IPS-20b (cell line): Measurements from ENCODE around the gene DNASE2.
A peak's percentile ranks its signal among the peaks of the same experiment; 100 is the strongest.
"Not testable (repeated sequence)": the region's sequence is repeated elsewhere in the genome, so short reads cannot be mapped to it uniquely, and the experiment has no call there.

Experiments used
- H3K27ac ChIP-seq: one replicate; pipeline ENCODE4 v1.5.1; 2013; ENCODE audit warnings: low read length
- H3K27me3 ChIP-seq: 2 replicates; pipeline ENCODE4 v1.6.1; 2013; ENCODE audit warnings: mild to moderate bottlenecking, low read length, inconsistent platforms; ENCODE audit not compliant: insufficient read depth
- H3K36me3 ChIP-seq: 2 replicates; pipeline ENCODE4 v1.6.1; 2013; ENCODE audit warnings: low read depth, mild to moderate bottlenecking, inconsistent platforms, low read length, moderate library complexity; ENCODE audit not compliant: insufficient read depth
- H3K4me1 ChIP-seq: 2 replicates; pipeline ENCODE4 v1.6.1; 2013; ENCODE audit warnings: mild to moderate bottlenecking, control low read depth, inconsistent platforms, low read length, moderate library complexity; ENCODE audit not compliant: insufficient read depth
- H3K4me3 ChIP-seq: 2 replicates; pipeline ENCODE4 v1.5.1; 2013; ENCODE audit warnings: mild to moderate bottlenecking, low read length, inconsistent platforms
- H3K9ac ChIP-seq: 2 replicates; pipeline ENCODE4 v1.6.1; 2013; ENCODE audit warnings: low read depth, mild to moderate bottlenecking, inconsistent platforms, low read length, moderate library complexity
- H3K9me3 ChIP-seq: 2 replicates; pipeline ENCODE4 v1.6.1; 2013; ENCODE audit warnings: mild to moderate bottlenecking, low read depth, low read length, inconsistent platforms; ENCODE audit not compliant: insufficient read depth

Gene DNASE2

GRCh38 chr19:12856653-12857052, 24.6 kb downstream of the DNASE2 start:
- no peak overlapping the region for H3K9ac ChIP-seq
- no peak overlapping the region for H3K27ac ChIP-seq
- H3K4me3 ChIP-seq, result no peak overlapping the region
- no peaks in the 10 kb centered on the region for H3K4me1 ChIP-seq
- H3K36me3 ChIP-seq, result peaks cover 21% of the 10 kb centered on the region; the same call in 1 of the 2 replicates
- H3K9me3 ChIP-seq, result no peaks in the 10 kb centered on the region
- no peaks in the 10 kb centered on the region for H3K27me3 ChIP-seq

- Histone ChIP-seq H3K9ac (peak overlapping the region; percentile 32; the same call in 1 of the 2 replicates), H3K4me3 (peak overlapping the region; percentile 56; the same call in 1 of the 2 replicates), H3K27ac (no peak overlapping the region), H3K4me1 (no peaks in the 10 kb centered on the region), H3K27me3 (peaks cover 12% of the 10 kb centered on the region), H3K36me3 (no peaks in the 10 kb centered on the region; the same call in 1 of the 2 replicates), H3K9me3 (no peaks in the 10 kb centered on the region)
Measured at GRCh38 chr19:12847159-12848139, 33.8 kb downstream of the DNASE2 start.

- H3K4me3 ChIP-seq, H3K9ac ChIP-seq, H3K4me1 ChIP-seq, H3K9me3 ChIP-seq, H3K36me3 ChIP-seq, H3K27ac ChIP-seq: not testable (repeated sequence)
- H3K27me3 ChIP-seq, result peaks cover 12% of the 10 kb centered on the region
Measured at GRCh38 chr19:12846613-12847012, 34.6 kb downstream of the DNASE2 start.

- Histone ChIP-seq H3K4me3 (no peak overlapping the region), H3K27me3 (peaks cover 21% of the 10 kb centered on the region), H3K4me1 (peaks cover 9% of the 10 kb centered on the region), H3K9ac (no peak overlapping the region), H3K27ac (no peak overlapping the region), H3K36me3 (no peaks in the 10 kb centered on the region; the same call in 1 of the 2 replicates), H3K9me3 (no peaks in the 10 kb centered on the region)
Measured at GRCh38 chr19:12843999-12844732, 37.1 kb downstream of the DNASE2 start.

- Histone ChIP-seq H3K4me3 (no peak overlapping the region), H3K27ac (no peak overlapping the region), H3K9me3 (no peaks in the 10 kb centered on the region), H3K27me3 (peaks cover 25% of the 10 kb centered on the region), H3K9ac (no peak overlapping the region), H3K36me3 (no peaks in the 10 kb centered on the region), H3K4me1 (peaks cover 9% of the 10 kb centered on the region)
Measured at GRCh38 chr19:12843328-12843727, 37.9 kb downstream of the DNASE2 start.

GRCh38 chr19:12842511-12842910, 38.7 kb downstream of the DNASE2 start:
- Histone ChIP-seq H3K9me3 (no peaks in the 10 kb centered on the region), H3K36me3 (no peaks in the 10 kb centered on the region), H3K27me3 (peaks cover 24% of the 10 kb centered on the region)

GRCh38 chr19:12841094-12841493, 40.2 kb downstream of the DNASE2 start:
- Histone ChIP-seq H3K36me3 (no peaks in the 10 kb centered on the region), H3K9ac (peak overlapping the region; percentile 63; the same call in 1 of the 2 replicates), H3K27me3 (peaks cover 29% of the 10 kb centered on the region), H3K4me1 (peaks cover 9% of the 10 kb centered on the region), H3K4me3 (peak overlapping the region; percentile 69; the same call in 1 of the 2 replicates), H3K9me3 (no peaks in the 10 kb centered on the region), H3K27ac (peak overlapping the region; percentile 47)

More at GRCh38 chr19:12842511-12842910, 38.7 kb downstream of the DNASE2 start:
- H3K27ac ChIP-seq, result no peak overlapping the region
- no peak overlapping the region for H3K4me3 ChIP-seq
- H3K4me1 ChIP-seq, result peaks cover 9% of the 10 kb centered on the region
- no peak overlapping the region for H3K9ac ChIP-seq

- Histone ChIP-seq H3K27me3 (peaks cover 36% of the 10 kb centered on the region), H3K4me3 (peak overlapping the region; percentile 69; the same call in 1 of the 2 replicates), H3K27ac (peak overlapping the region; percentile 47), H3K36me3 (no peaks in the 10 kb centered on the region), H3K9me3 (no peaks in the 10 kb centered on the region), H3K9ac (peak overlapping the region; percentile 63; the same call in 1 of the 2 replicates), H3K4me1 (peaks cover 9% of the 10 kb centered on the region)
Measured at GRCh38 chr19:12840091-12841079, 40.9 kb downstream of the DNASE2 start.

- no peaks in the 10 kb centered on the region for H3K9me3 ChIP-seq
- H3K27ac ChIP-seq, result no peak overlapping the region
- H3K27me3 ChIP-seq, result peaks cover 49% of the 10 kb centered on the region
- H3K9ac ChIP-seq, result peak overlapping the region; percentile 55; the same call in 1 of the 2 replicates
- H3K36me3 ChIP-seq, result no peaks in the 10 kb centered on the region
- peak overlapping the region; percentile 69 for H3K4me3 ChIP-seq
- peaks cover 9% of the 10 kb centered on the region for H3K4me1 ChIP-seq
Measured at GRCh38 chr19:12838886-12839756, 42.1 kb downstream of the DNASE2 start.

- H3K9me3 ChIP-seq, result no peaks in the 10 kb centered on the region
- H3K4me1 ChIP-seq, result peaks cover 9% of the 10 kb centered on the region
- H3K27me3 ChIP-seq, result peaks cover 53% of the 10 kb centered on the region
- no peak within 1 kb of the TSS for H3K27ac ChIP-seq
- no peaks in the 10 kb centered on the region for H3K36me3 ChIP-seq
- peak within 1 kb of the TSS; percentile 55; the same call in 1 of the 2 replicates for H3K9ac ChIP-seq
- H3K4me3 ChIP-seq, result peak within 1 kb of the TSS; percentile 69
Measured at GRCh38 chr19:12838182-12838885, 42.9 kb downstream of the DNASE2 start, which contains the start of gene MAST1. Gene MAST1 (plus strand): TSS chr19:12838515. CDS start chr19:12838573, 58 bp downstream.
